HG03520 (cell line): Measurements from ENCODE around the gene RPSA.
"Not testable (repeated sequence)": the region's sequence is repeated elsewhere in the genome, so short reads cannot be mapped to it uniquely, and the experiment has no call there.

Experiments
- ATAC-seq: cut with Tn5 transposase; IDR thresholded peaks from one replicate; pipeline ENCODE4 v1.9.1; 2021; ENCODE audit warnings: mild to moderate bottlenecking, moderate library complexity; ENCODE audit not compliant: unreplicated experiment

RPSA gene

DNA sequence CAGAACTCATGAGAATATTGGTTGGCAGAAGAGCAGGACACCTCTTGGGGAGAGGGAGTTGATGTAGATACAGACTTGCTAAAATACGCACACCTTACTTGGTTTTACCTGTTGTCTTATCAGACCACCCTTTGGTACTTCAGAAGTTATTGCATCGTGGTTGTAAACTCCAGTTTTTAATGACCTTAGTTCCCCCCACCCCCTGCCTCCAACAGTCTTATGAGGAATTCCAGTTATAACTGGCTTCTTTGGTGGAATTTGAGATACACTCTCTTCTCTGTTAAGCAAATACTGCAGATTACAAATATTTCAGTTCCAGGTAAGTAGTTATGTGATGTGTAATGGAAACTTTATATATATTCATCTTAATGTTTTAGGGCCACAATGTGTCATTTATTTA lies 18.4 kb upstream of the RPSA start:
- ATAC-seq = no peak

DNA sequence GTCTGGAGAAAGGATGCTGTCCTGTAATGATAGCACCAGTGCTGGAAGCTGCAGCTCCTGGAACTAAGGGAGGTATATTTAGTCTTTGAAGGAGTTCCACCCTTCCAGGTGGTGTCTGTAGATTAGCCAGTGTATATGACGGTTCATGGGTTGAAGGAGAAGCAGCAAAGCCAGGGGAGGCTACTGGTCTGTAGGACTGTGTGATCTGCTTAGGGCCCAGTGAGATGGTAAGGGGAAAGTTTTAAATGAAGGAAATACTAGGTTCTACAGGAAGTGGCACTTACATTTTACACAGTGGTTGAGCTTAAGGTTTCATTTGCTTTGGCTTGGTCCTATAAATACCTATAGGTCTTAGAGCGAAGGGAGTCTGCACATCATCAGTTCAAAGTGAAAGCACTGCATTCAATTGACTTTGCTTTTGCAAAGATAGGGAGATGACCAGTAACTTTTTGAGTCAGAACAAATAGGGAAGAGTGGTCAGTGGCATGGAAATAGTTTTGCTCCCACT lies 17.7 kb upstream of the RPSA start:
- peak; percentile 77 for ATAC-seq

DNA sequence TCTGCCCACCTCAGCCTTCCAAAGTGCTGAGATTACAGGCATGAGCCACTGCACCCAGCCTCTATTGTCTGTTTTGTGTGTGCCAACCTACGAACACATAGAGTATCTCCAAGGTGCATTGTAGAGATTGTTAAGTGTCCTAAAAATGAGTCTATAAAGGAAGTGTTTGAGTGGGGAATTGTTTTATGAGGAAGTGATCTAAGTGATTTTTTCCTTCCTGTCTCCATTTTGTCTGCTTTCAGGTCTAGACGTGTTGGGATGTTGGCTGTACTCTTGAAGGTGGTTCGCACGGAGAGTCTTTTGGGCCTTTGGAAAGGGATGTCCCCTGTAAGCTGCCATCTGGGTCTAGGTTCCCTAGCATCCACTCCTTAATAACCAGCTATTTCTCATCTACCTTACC lies 16.3 kb upstream of the RPSA start:
- ATAC-seq = no peak

DNA sequence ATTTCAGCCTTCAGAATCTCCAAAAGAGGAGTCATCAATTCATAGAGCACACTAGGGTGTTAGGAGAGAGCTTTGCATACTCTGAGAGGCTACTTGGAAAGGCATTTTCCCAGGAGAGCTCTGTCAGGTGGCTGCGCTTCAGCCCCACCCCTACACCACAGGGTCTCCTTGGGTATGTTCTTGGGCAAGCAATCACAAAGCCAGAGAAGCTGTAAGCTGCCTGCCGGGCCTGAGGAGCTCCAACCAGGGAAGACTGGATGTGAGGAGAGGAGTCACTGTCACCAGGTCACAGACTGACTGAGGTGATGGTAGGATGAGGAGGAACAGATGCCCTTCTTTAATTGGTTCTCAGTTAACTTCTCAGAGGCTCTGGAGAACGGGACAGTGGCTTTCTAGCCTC lies 9.8 kb upstream of the RPSA start:
- no peak for ATAC-seq

DNA sequence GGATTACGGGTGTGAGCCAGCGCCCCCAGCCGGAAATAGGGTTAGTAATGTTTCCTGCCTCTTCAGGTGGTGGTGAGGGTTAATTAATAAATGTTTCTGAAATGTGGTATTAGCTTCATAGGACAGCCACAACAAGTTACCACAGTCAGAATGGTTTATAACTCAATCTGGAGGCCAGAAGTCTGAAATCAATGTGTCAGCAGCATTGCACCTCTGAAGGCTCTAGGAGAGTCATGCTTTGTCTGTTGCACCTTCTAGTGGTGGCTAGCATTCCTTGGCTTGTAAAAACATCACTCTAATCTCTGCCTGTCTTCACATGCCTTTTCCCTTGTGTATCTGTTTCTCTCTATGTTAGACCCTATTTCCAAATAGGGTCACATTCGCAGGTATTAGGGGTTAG lies 7.8 kb upstream of the RPSA start:
- no peak for ATAC-seq

DNA sequence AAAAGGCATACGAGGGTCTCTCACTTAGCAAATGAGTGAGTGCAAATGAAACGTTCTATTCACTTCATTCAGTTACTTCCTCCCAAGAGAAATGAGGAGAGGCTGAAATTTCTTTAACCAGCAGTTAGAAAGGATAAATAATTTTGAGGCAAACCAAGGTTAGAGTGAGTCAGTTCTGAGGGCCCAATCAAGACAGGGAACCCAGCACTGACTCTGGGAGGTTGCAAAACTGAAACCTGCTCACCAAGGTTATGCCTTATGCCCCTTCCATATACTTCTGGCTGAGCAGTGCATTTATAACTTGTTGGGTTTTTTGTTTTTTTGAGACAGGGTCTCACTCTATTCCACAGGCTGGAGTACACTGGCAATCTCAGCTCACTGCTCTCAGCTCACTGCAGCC lies 4.5 kb upstream of the RPSA start:
- no peak for ATAC-seq

DNA sequence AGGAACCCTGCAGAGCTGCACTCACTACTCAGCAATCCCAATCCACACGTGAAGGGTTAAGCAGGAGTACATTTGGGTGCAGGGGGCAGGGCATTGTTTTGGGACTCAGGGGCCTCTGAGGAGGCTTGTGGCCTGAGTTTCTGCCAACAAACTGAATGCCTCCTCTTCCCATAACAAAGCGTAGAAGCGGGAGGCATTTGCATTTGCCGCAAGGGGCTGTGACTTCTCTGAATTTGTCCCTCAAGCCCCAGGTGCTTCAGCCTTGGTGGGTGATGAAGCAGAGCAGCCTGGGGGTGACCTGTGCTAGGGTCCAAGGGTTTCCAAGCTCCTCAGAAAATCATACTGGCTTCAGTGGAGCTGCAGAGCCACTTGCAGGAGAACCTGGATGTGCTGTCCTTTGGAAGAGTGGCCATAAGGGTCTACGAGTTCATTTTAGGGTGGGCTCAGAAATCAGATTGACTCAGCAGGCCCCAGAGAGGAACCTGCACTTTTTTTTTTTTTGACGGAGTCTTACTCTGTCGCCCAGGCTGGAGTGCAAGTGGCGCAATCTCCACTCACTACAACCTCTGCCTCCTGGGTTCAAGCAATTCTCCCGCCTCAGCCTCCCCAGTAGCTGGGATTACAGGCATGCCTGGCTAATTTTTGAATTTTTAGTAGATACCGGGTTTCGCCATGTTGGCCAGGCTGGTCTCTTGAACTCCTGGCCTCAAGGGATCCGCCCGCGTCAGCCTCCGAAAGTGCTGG lies 1.4 kb upstream of the RPSA start:
- ATAC-seq = no peak

DNA sequence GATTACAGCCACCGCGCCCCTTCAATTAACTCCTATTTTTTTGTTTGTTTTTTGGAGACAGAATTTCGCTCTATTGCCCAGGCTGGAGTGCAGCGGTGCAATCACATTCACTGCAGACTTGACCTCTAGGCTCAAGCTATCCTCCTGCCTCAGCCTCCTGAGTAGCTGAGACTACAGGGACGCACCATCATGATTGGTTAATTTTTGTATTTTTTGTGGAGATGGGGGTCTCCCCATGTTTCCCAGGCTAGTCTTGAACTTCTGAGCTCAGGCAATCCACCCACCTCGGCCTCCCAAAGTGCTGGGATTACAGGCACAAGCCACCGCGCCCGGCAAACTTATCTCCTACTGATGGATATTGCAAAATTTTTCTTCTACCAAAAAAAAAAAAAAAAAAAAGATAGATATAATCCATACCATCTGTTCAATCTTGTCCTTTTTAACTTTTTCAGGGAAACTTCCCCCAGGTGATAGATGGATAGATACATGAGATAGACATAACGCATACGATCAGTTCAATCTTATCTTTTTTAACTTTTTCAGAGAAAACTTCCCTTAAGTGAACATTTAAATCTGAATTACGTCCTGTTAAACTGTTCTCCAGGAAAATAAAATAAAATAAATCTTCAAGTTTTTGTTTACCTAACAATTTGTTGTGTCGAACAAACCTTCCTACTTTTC lies 693 bp upstream of the RPSA start:
- no peak for ATAC-seq

DNA sequence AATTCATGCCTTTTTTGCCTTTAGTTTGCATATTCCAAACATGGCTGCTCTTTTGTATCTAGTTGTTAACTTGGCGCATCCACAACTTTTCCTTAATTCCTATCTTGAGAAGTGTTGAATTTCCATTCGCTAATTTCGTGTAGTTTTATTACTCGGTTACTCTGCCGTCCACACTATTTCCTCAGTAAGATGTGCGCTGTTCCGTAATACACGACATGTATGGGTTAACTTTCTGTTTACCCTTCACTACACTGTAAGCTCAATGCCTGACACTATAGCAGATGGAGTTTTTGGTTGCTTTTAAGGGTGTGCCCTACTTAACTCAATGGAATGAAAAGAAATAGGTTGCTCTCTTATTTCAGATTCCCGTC lies 724 bp downstream of the RPSA start:
- no peak for ATAC-seq

DNA sequence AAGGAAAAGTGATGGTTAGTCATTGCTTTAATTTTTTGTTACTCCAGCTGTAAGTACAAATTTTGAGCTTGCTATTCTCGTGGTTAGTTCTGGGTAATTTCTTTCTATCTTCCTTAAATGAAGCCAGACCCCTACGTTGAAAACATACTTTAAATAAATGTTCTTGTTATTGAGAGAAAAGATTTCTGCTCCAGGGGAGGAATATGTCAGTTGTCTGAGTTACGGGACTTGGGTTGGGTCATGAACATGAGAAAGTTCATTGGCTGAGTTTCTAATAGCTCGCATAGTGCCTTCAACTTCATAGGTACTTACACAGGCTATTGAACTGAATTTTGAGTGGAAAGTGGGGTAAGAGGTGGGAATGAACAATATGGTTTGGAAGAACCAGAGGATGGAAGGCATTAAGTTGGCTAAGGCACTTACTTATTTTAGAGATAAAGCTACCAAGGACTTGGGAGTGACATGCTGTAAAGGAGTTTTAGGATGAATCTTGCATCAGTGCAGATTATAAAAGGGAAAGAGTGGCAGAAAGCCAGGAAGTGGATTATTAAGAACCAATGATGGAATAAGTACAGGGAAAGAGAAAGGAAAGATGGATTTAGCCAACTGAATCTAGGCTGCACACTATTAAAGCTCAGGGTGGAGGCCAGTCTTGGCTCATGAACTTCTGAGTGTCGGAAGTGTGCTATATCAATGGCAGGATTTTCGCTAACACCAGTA lies 1.4 kb downstream of the RPSA start:
- ATAC-seq = no peak

DNA sequence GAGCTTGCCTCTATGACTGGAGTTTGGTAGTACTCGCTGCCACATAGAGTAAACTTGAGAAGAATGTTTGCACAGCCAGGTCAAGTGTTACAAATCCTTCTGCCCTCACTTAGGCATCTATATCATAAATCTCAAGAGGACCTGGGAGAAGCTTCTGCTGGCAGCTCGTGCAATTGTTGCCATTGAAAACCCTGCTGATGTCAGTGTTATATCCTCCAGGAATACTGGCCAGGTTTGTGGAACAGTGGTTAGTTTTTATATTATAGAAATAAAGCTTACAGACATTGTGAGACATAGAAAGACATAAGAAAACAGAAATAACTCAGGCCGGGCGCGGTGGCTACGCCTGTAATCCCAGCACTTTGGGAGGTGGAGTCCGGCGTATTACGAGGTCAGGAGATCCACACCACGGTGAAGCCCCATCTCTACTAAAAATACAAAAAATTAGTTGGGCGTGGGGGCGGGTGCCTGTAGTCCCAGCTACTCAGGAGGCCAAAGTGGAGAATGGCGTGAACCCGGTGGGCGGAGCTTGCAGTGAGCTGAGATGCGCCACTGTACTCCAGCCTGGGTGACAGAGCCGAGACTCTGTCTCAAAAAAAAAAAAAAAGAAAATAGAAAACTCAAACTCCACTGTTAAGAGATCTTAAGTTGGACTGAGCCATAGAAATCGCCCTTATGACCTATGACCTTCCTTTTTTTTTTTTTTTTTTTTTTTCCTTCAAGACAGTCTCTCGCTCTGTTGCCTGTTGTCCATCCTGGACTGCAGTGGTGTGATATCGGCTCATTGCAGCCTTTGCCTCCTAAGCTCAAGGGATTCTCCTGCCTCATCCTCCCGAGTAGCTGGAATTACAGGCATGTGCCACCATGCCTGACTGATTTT lies 2.2 kb downstream of the RPSA start:
- no peak for ATAC-seq

DNA sequence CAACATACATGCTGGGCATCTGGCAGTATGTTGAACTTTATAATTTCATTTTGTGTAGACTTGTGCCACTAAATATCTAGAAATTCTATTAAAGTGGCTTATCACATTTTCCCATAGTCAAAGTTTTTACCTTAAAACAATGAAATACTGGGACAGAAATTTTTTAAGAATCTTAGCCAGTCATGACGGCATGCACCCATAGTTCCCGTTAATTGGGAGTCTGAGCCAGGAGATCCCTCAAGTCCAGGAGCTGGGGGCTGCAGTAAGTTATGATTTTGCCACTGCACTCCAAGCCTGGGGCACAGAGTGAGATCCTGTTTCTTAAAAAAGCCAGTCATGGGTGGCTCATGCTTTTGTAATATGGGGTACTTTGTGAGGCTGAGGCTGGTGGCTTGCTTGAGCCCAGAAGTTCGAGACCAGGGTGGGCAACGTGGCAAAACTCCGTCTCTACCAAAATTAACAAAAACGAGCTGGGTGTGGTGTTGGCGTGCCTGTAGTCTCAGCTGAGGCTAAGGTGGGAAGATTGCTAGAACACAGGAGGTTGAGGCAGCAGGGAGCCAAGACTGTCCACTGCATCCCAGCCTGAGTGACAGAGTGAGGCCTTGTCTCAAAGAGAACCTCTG lies 3.1 kb downstream of the RPSA start:
- no peak for ATAC-seq

DNA sequence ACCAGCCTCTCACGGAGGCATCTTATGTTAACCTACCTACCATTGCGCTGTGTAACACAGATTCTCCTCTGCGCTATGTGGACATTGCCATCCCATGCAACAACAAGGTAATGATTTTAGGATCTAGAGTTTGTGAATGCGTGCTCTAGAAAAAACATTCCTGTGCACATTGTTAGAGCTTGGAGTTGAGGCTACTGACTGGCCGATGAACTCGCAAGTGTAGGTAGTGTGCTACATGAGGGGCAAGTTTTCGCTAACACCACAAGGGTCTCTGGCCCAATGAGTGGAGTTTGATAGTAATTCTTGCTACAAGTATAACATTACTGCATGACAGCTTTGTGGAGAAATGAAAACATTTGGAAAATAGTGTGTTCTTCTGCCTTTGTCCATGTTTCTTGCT lies 4.4 kb downstream of the RPSA start:
- ATAC-seq = no peak

DNA sequence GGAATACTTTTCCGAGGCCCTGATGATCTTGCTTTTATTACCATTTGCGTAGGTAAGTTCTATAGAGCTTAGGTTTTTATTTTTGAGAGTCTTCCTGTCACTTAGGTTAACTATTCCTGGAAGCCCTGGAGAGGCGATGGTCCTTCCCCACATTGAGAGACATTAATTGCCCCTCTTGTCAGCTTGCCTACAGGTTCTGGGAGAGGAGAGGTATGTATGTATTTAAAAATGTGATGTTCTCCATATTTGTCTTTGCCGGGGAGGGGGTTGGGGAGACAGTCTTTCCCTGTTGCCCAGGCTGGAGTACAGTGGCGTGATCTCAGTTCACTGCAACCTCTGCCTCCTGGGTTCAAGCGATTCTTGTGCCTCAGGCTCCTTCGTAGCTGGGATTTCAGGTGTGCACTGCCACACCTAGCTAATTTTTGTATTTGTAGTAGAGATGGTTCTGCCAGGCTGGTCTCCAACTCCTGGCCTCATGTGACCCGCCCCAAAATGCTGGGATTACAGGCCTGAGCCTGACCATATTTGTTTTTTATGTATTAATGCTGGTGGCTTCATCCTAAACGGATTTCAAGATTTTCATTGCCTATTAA lies 6.2 kb downstream of the RPSA start:
- no peak for ATAC-seq

DNA sequence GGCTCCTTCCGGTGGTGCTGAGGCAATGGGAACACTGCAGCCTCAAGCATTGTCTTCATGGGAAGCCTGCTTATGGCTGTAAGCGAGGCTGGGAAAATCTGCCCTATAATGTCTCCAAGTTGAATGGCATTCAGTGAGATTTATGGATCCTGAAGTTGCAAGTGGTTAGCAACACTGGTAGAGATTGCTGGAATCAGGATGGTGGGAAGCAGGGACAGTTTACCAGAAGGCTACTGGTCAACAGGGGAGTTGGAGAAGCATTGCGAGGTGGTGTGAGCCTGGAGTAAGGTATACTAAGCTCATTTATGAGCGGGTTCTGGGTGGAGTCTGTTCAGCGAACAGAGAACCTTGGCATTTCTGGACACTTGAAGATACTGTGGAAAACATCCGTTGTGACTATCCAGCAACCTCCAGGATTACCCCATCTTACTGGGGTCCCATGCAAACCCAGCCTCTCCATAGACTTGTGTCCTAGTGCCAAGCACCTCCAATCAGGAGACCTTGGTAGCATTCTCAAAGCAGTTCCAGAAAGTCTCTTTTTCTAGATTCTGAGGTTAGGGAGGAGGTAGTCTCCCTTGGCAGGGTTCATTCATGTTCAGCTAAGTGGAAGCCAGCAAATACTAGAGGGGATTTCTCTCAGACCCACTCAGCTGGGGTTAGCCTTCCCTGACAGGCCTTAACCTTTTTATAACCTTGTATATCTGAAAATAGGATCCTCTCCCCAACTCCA lies 7.3 kb downstream of the RPSA start:
- ATAC-seq = no peak

DNA sequence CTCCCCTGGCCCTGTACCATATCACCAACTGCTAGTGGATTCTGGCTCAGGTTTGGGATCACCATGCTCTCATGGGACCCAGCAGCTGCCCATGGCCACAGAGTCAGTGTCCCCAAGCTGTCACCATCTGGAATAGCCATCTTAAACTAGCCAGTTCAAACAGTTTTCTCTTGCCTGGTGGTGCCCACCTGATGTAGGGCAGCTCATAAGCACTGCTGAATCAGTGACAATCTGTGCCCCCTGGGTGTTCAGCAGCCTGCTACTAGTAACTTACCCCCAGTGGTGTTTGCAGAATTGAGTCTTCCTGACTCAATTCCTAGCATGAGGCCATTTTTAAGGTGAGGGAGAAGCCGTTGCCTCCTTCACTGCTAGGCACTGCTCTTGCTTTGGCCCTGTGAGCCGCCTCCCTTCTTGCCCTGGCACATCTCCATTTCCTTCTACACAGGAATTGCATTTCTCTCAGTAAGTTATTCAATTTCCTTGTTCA lies 7.9 kb downstream of the RPSA start:
- no peak for ATAC-seq

DNA sequence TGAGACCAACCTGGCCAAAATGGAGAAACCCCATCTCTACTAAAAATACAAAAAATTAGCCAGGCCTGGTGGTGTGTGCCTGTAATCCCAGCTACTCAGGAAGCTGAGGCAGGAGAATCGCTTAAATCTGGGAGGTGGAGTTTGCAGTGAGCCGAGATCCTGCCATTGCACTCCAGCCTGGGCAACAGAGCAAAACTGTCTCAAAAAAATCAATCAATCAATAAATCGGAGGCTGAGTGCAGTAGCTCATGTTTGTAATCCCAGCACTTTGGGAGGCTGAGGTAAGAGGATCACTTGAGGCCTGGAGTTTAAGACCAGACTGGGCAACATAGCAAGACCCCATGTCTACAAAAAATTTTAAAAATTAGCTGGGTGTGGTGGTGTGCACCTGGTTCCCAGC lies 8.8 kb downstream of the RPSA start:
- ATAC-seq = not testable (repeated sequence)

DNA sequence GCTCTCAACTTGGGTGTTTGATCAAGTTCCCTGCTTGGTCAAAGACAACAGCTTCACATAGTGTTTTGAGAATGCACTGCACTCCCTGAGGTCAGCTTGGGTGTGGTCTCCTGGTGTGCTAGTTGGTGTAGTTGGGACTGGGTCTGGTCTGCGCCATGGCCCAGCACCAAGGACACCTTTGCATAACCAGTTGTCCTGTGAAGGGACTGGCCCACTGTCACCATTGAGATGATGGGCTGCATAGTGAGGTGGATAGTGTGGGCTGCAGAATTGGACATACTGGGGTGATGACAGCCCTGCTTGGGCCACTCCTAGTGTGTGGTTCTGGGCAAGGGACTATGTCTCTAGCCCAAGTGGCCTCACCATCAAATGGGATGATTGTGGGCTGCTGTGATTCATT lies 9.5 kb downstream of the RPSA start:
- ATAC-seq = no peak

DNA sequence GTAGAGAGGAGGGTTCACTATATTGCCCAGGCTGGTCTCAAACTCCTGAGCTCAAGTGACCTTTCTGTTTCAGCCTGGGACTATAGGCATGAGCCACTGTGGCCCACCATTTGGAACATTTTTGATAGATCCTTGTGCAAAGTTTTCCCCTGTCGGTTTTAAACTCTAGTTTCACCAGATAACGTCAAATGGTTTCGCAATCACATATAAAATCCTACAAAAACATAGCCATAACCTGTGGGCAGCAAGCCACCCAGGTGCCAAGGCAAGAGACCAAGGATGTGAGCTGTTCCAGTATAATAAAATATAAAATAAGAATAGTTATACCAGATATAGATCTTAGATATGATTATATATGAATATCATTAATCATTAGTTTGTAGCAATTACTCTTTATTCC lies 10.5 kb downstream of the RPSA start:
- not testable (repeated sequence) for ATAC-seq
